GM12874 (cell line): ENCODE data around the gene LAMA3.

ENCODE experiments used
- TF ChIP-seq, protein P1 (sequence below): IDR thresholded peaks from 2 replicates; pipeline ENCODE4 v1.5.1; 2011; ENCODE audit warnings: low read depth, mild to moderate bottlenecking, control low read depth, low read length, moderate library complexity; ENCODE audit not compliant: insufficient read depth

The LAMA3 gene

DNA sequence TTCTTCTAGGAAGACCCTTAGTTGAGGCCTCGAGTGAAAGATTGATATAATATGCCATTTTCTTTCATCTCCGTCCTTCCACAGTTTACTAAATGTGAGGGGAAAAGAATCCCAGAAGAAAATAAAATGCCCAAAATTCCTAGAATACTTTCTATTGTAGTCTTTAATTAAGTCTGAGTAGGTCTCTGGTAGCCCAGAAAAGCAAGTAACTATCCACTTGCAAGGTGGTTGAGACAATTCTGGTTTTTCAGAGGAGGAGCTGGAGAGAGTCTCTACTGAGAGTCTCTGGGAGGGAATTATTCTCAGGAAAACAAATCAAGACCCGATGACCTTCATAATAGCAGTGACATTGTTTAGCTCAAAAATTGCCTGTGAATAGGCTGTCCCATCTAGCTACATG, 261.4 kb downstream of the LAMA3 start:
- TF ChIP-seq, protein P1, sequence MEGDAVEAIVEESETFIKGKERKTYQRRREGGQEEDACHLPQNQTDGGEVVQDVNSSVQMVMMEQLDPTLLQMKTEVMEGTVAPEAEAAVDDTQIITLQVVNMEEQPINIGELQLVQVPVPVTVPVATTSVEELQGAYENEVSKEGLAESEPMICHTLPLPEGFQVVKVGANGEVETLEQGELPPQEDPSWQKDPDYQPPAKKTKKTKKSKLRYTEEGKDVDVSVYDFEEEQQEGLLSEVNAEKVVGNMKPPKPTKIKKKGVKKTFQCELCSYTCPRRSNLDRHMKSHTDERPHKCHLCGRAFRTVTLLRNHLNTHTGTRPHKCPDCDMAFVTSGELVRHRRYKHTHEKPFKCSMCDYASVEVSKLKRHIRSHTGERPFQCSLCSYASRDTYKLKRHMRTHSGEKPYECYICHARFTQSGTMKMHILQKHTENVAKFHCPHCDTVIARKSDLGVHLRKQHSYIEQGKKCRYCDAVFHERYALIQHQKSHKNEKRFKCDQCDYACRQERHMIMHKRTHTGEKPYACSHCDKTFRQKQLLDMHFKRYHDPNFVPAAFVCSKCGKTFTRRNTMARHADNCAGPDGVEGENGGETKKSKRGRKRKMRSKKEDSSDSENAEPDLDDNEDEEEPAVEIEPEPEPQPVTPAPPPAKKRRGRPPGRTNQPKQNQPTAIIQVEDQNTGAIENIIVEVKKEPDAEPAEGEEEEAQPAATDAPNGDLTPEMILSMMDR: no peak

GRCh38 chr18:23951206-23951605, 262.0 kb downstream of the LAMA3 start:
- TF ChIP-seq, protein P1: no peak

GRCh38 chr18:23953984-23954383, 264.7 kb downstream of the LAMA3 start:
- TF ChIP-seq, protein P1: no peak

- TF ChIP-seq, protein P1: no peak
Observed at GRCh38 chr18:23956483-23956882, 267.2 kb downstream of the LAMA3 start.

GRCh38 chr18:23958036-23958435, 268.8 kb downstream of the LAMA3 start:
- TF ChIP-seq, protein P1: no peak

GRCh38 chr18:23963443-23964165, 274.4 kb downstream of the LAMA3 start:
- TF ChIP-seq, protein P1: no peak

DNA sequence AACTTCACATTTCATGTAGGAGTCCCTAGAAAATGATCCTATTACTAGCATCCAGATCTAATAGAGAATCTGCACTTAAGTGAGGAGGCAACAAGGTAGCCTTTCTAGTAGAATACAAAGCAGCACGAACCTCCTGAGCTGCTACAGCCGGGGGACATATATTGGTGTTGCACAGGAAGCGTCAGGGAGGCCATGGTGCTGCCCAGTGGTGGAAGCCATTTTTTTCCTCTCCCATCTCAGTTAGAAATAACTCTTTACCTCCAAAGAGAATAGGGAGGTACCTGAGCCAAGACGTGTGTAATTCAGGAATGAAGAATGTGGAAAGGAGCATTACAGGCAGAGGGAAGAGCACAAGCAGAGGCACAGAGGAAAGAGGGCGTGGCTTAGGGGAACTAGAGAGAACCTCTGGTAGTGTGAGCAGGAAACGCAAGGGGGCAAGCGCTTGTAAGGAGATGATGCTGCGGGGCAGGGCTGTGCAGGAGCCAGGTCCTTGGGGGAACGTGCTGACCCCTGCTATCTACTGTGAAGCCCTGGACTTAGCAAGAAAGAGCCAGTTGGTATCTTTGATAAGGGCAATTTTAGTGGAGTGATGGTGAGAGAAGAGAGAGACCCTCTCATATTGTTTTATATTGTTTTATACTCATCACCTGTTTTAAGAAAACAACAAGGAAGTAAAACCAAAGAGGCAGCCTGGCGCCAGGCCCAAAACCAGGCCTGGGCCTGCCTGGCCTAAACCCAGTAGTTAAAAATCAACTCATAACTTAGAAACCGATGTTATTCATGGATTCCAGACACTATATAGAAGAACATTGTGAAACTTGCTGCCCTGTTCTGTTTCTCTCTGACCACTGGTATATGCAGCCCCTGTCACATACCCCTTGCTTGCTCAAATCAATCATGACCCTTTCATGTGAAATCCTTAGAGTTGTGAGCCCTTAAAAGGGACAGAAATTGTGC, 275.3 kb downstream of the LAMA3 start:
- TF ChIP-seq, protein P1: no peak
